ENCODE results near the gene SFPQ.

Gene SFPQ

DNA sequence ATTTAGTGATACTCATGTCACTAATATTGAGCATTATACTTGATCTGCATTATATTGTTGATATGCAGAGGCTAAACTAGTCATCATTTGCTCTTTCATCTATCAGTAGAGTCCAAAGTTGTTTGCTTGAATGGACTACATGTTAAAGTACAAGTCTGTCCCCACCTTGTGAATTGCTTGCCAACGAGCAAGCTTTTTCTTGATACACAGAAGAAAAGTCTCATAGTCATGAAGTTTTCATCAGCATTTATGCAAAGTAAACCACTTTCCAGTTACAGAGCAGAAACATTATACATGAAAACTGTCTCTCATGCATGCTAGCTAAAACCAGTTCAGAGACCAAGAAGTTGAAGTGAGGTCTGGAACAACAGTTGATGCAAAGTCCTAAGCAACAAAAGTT is 13.0 kb downstream of the SFPQ start:
- no peak for DNase-seq (ENCODE audit: insufficient read length, low spot score)
- TF ChIP-seq CTCF (IDR thresholded peaks at IDR 0.05; ENCODE audit: insufficient read depth, missing control alignments): no peak
- no peak for FAIRE-seq

DNA sequence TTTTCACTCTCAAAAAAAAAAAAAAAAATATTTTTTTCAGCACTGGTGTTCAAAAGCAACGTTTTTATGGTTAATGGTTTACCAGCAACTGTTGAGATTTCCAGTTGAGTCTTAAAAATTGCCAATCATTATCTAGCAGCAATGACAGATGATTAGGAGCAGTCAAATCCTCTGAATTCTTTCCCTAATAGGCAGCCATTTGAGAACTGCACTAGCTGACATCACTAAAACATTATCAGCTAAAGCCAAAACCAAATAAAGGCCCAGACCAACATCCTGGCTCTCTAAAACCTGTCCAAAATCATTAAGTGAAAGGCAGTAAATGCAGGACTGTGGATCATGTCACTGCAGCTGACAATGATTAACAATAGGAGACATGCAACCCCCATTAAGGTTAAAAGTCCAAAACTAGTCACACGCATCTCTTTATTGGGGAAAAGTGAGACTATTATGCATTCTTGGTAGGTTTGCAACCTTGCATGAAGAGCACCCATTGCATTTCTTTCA is 14.0 kb downstream of the SFPQ start:
- no peak for TF ChIP-seq CTCF (IDR thresholded peaks at IDR 0.05; ENCODE audit: insufficient read depth, missing control alignments)
- no peak for DNase-seq (ENCODE audit: insufficient read length, low spot score)
- no peak for FAIRE-seq

DNA sequence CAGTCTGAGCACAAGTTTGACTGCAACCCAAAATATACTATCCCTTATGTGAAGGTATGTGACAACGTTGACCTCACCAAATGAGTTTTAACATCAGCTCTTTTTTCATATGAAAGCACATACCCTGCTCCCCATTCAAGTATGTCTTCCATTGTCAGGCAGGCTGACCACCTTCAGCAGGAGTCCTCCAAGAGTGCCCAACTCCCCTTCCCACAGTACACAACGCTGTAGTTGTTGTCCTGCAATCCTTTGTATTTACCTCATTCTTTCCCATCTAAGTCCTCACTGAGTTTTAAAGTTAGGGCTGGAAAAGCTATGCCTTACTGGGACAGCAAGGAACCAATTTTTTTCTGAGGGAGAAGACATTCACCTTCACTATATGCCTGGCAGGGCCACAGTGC is 14.7 kb downstream of the SFPQ start:
- TF ChIP-seq CTCF (IDR thresholded peaks at IDR 0.05; ENCODE audit: insufficient read depth, missing control alignments): no peak
- FAIRE-seq (no peak), DNase-seq (ENCODE audit: insufficient read length, low spot score) (no peak)

- FAIRE-seq (no peak), DNase-seq (ENCODE audit: insufficient read length, low spot score) (no peak)
- TF ChIP-seq CTCF (IDR thresholded peaks at IDR 0.05; ENCODE audit: insufficient read depth, missing control alignments): no peak
Measured at GRCh38 chr1:35177237-35177786, 15.6 kb downstream of the SFPQ start.

- TF ChIP-seq CTCF (IDR thresholded peaks at IDR 0.05; ENCODE audit: insufficient read depth, missing control alignments): no peak
- FAIRE-seq (no peak), DNase-seq (ENCODE audit: insufficient read length, low spot score) (no peak)
Measured at GRCh38 chr1:35175602-35176001, 17.3 kb downstream of the SFPQ start.

DNA sequence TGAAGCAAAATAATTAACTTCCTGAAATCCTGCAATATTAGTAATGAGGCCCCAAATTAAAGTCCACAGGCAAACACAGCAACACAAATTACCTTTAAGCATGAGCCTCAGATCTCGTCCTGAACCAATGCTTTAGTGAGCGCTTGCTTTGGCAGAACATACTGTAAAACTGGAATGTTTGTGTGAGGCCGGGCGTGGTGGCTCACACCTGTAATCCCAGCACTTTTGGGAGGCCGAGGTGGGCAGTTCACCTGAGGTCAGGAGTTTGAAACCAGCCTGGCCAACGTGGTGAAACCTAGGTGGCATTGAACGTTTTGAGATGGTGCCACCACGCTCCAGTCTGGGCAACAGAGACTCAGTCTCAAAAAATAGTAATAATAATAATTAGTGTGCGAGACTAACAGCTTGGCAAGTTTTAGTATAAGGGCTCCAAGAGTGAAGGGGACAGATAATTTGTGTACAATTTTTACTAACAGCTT is 17.8 kb downstream of the SFPQ start:
- FAIRE-seq: no peak
- TF ChIP-seq CTCF (IDR thresholded peaks at IDR 0.05; ENCODE audit: insufficient read depth, missing control alignments): no peak
- no peak for DNase-seq (ENCODE audit: insufficient read length, low spot score)

DNA sequence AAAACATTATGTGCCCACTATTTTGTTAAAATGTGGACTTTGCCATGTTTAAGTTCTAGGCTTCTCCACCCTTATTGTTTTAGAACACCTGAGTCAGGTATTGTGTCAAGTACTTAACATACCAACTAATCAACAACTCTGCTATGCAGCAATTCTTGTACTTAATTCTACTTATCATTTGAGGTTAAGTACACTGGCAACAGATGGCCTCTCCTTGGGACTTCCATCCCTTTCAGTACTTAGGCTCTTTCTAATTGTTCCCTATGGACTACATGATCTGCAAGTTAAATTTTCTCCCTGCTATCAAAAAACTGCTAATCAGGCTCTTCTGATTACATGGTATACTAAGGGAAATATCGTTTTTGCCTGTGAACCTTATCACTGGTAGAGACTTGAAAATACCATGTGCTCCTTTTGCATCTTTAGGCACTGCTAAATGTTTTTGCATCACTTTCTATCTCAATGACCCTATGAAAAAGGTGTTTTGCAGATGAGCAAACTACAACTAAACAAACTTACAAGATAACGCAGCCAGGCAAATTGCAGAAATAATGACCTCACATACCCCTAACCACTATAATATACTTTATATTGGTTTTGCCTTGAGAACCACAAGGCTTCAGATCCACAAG is 18.9 kb downstream of the SFPQ start:
- FAIRE-seq (peak; percentile 95), DNase-seq (ENCODE audit: insufficient read length, low spot score) (no peak)
- no peak for TF ChIP-seq CTCF (IDR thresholded peaks at IDR 0.05; ENCODE audit: insufficient read depth, missing control alignments)
